Right lung (tissue), 5 donors: ENCODE results near the gene EIF2B4. TPM values are rescaled to one million over a fixed set of nuclear protein-coding genes. Genes with fewer than 3 reads are reported as not detected.
"Not testable (repeated sequence)": the region's sequence is repeated elsewhere in the genome, so short reads cannot be mapped to it uniquely, and the experiment has no call there.

Experiments
- DNase-seq, 2 donors: peaks; one replicate each; pipeline ENCODE4 v3.0.0-alpha.2; 2013
- polyA plus RNA-seq, 5 donors: library from polyadenylated mRNA; unstranded; fragments of 120-200 nt; gene quantifications; one replicate each; pipeline versions ENCODE4 v1.2.1 to v1.2.3, GENCODE V29; 2013; ENCODE audit warnings: inconsistent platforms in 1 of 5, low replicate concordance in 1 of 5; ENCODE audit not compliant: insufficient read length in 5 of 5, insufficient read depth in 1 of 5

The EIF2B4 gene
- polyA plus RNA-seq, 5 donors = 50.6 to 61.7 (median 55.9) TPM

GRCh38 chr2:27379383-27379835, 9.3 kb upstream of the EIF2B4 start:
- DNase-seq = no peak

DNA sequence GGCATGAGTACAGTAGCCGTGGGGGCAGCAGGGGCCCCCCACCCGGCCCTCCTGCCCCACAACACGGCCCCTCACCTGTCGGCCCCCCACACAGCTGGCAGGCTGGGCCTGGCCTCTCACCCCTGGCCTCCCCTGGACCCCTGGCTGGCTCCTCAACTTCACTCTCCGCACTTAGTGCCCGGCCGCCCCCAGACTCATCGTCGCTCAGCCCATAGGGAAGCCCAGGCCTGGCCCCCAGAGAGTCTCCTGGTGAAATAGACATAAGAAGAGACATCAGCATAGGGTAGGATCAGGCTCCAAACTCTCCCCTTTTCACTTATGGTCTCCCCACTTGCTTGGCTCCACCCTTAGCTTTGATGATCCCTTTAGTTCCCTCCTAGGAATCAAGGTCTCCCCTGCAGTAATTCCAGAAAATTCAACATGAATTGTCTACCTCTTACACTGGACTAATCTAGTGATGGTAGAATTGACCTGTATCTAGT, 8.7 kb upstream of the EIF2B4 start:
- no peak for DNase-seq

- DNase-seq = no peak
These were observed 8.1 kb upstream of the EIF2B4 start for GRCh38 chr2:27378096-27378808.

DNA sequence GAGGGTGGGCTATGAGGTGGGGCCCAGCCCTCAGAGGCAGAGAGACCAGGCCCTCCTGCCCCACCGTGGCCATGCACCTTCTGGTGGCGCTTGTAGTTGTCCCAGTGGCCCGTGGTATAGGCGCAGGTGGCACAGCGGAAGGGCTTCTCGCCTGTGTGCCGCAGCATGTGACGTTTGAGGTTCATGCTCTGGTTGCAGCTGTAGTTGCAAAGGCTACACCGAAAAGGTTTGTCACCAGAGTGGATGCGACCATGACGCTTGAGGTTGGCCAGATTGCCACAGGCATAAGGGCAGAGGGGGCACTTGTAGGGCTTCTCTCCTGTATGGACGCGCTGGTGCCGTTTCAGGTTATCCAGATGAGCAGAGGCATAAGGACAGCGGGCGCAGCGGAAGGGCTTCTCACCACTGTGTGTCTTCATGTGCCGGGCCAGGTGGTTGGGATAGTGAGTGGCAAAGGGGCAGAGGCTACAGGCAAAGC, 7.5 kb upstream of the EIF2B4 start:
- no peak for DNase-seq

- no peak for DNase-seq
These were observed 6.9 kb upstream of the EIF2B4 start for GRCh38 chr2:27376866-27377617.

DNA sequence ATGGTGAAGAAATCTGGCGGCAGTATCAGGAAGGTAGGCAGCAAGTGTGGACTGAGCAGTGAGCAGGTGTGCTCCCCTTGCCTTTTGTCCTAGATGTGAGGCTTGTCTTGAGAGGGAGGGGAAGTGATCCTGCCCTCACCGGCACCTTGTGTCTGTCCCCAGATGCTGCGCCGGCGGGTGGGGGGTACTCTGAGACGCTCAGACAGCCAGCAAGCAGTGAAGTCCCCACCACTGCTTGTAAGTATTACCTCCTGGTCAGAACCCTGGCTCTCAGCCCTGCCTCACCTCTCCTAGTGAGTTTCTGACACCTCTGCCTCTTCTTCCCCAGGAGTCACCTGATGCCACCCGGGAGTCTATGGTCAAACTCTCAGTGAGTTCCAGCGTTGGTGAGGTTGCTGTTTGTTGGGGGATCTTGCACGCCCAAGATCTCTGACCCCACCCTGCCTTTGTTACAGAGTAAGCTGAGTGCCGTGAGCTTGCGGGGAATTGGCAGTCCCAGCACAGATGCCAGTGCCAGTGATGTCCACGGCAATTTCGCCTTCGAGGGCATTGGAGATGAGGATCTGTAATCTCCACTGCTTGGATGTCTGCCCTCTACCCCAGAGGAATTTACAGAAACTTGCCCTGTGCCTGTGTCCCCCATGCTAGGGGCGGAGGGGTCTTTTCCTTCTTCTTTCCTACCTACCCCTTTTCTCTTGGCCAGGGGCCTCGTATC, 6.2 kb upstream of the EIF2B4 start:
- no peak for DNase-seq

- no peak for DNase-seq
These were observed 5.5 kb upstream of the EIF2B4 start for GRCh38 chr2:27375513-27376099.

DNA sequence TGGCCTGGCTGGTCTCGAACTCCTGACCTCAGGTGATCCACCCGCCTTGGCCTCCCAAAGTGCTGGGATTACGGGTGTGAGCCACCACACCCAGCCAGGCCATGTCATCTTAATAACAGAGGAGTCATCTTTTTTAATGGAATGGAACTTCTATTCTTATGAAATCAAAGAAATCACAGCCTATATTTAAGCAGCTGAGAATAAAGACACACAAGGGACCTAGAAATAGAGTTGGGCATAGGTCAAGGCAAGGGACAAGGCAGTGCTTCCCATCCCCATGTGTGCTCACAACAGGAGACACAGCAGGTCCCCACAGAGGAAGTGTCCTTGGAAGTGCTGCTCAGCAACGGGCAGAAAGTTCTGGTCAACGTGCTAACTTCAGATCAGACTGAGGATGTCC, 3.4 kb upstream of the EIF2B4 start:
- no peak for DNase-seq

- DNase-seq = no peak
These were observed 2.8 kb upstream of the EIF2B4 start for GRCh38 chr2:27372937-27373336.

GRCh38 chr2:27370816-27371620, 880 bp upstream of the EIF2B4 start:
- DNase-seq = peak in 1 of 2 donors; percentile 28

GRCh38 chr2:27369471-27370025, 590 bp downstream of the EIF2B4 start:
- no peak for DNase-seq

GRCh38 chr2:27363933-27364332, 6.2 kb downstream of the EIF2B4 start:
- DNase-seq = no peak

GRCh38 chr2:27362678-27363420, 7.3 kb downstream of the EIF2B4 start:
- DNase-seq = no peak

GRCh38 chr2:27356382-27357181, 13.6 kb downstream of the EIF2B4 start, which contains the start of gene GTF3C2:
Gene GTF3C2, minus strand, starts transcription at chr2:27356764. Its CDS starts 13,210 bp downstream, at chr2:27343554.
- DNase-seq = peak; percentile 95 to 96

- DNase-seq = peak in 1 of 2 donors; percentile 24
These were observed 14.1 kb downstream of the EIF2B4 start for GRCh38 chr2:27356056-27356381.

DNA sequence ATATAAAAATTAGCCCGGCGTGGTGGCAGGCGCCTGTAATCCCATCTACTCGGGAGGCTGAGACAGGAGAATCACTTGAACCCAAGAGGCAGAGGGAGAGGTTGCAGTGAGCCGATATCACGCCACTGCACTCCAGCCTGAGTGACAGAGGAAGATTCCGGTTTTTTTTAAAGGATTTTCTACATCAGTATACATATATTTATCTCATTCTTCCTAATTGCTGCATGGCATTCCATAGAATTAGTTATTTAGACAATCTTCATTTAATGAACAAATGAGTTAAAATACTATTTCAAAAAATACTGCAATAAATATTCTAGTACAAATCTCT, 15.6 kb downstream of the EIF2B4 start:
- no peak for DNase-seq

GRCh38 chr2:27353762-27354596, 16.2 kb downstream of the EIF2B4 start:
- DNase-seq = no peak

GRCh38 chr2:27353386-27353761, 16.8 kb downstream of the EIF2B4 start:
- DNase-seq = not testable (repeated sequence)
